Stomach (tissue), 4 donors: ENCODE measurements around the gene TCP11L2.

ENCODE experiments used
- CTCF ChIP-seq, 7 experiments: fragments of 450-650 bp in 4 of 7; fragments of 200-600 bp in 3 of 7; sonication (generic) in 3 of 7; IDR thresholded peaks; one replicate each; pipeline ENCODE4 v1.5.1; 2016 to 2019; ENCODE audit warnings: antibody characterized with exemption in 7 of 7, control low read depth in 2 of 7, mild to moderate bottlenecking in 1 of 7
- POLR2A ChIP-seq, 4 donors: fragments of 450-650 bp; IDR thresholded peaks; one replicate each; pipeline ENCODE4 v1.6.1; 2016; ENCODE audit warnings: antibody characterized with exemption in 4 of 4, control low read depth in 2 of 4, mild to moderate bottlenecking in 1 of 4, moderate library complexity in 1 of 4

DNA sequence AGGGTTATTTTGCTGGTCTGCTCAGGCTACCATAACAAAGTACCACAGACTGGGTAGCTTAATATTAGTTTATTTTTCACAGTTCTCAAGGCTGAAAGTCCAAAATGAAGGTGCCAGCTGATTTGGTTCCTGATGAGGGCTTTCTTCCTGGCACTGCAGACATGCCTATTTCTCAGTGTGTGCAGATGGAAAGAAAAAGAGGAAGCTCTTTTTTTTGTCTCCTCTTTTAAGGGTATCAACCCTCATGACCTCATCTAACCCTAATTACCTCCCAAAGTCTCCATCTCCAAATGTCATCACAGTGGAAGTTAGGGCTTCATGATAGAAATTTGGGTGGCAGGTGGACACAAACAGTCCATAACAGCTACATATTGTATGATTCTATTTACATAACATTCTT, 30.0 kb downstream of the TCP11L2 start:
- TF ChIP-seq CTCF (IDR thresholded peaks at IDR 0.05) (no peak), POLR2A (IDR thresholded peaks at IDR 0.05) (no peak)
